HG03159 (cell line): ENCODE data around the gene CSKMT.
A peak's percentile ranks its signal among the peaks of the same experiment; 100 is the strongest.
"Not testable (repeated sequence)": the region's sequence is repeated elsewhere in the genome, so short reads cannot be mapped to it uniquely, and the experiment has no call there.

ENCODE experiments used
- ATAC-seq: cut with Tn5 transposase; IDR thresholded peaks from one replicate; pipeline ENCODE4 v1.9.1; 2021; ENCODE audit warnings: mild to moderate bottlenecking, moderate library complexity; ENCODE audit not compliant: unreplicated experiment

CSKMT gene

GRCh38 chr11:62687508-62688396, 22.6 kb downstream of the CSKMT start:
- no peak for ATAC-seq

GRCh38 chr11:62688491-62688890, 23.4 kb downstream of the CSKMT start:
- ATAC-seq: no peak

- no peak for ATAC-seq
Measured at GRCh38 chr11:62689421-62690183, 24.5 kb downstream of the CSKMT start, which contains the start of gene LRRN4CL. Gene LRRN4CL, minus strand, starts transcription at chr11:62689530. Its CDS starts 1,022 bp downstream, at chr11:62688508.

DNA sequence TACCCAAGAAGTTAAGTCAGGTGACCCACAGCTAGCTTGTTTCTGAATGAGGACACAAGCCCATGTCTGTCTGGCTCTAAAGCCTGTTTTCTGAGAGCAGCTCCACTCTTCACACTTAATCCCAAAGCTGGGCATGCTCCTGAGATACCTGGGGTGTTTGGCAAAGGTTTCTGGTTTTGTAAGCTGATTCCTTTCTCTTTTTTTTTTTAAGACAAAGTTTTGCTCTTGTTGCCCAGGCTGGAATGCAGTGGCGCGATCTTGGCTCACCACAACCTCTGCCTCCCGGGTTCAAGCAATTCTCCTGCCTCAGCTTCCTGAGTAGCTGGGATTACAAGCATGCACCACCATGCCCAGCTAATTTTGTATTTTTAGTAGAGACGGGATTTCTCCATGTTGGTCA, 28.5 kb downstream of the CSKMT start:
- not testable (repeated sequence) for ATAC-seq

GRCh38 chr11:62694455-62695167, 29.5 kb downstream of the CSKMT start:
- ATAC-seq: no peak

DNA sequence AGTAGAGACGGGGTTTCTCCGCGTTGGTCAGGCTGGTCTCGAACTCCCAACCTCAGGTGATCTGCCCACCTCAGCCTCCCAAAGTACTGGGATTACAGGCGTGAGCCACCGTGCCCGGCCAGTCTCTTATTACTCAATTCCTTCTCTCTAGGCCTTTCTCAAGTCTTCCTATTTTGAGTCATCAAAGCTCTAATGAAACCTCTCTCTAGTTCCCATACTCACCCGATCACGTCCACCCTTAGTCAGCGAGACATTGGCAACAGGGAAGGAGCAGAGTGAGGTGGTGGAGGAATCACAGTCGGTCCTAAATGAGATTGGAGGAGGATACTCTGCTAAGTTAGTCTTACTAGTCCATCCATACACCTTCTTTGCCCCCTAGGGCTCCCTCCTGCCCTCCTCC, 37.1 kb downstream of the CSKMT start:
- no peak for ATAC-seq

- ATAC-seq: not testable (repeated sequence)
Measured at GRCh38 chr11:62703921-62704320, 38.8 kb downstream of the CSKMT start.

DNA sequence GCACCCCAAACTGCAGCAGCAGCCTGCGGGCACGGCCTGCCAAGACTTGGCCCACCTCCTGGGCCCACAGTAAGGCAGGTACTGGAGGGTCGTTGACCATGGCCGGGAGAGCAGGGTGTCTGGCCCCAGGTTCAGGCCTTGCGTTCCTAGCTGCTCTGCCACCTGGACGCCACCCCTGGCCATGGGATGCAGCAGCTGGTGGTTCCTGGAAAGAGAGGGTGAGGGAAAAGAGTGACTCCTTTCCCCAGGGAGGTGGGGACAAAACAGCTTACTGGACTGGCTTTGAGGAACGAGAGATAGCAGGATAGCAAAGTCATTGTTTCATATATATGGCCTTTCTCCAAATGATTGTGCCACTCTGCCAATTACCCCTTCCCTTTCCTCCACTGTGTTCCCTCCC, 40.3 kb downstream of the CSKMT start:
- ATAC-seq: no peak

DNA sequence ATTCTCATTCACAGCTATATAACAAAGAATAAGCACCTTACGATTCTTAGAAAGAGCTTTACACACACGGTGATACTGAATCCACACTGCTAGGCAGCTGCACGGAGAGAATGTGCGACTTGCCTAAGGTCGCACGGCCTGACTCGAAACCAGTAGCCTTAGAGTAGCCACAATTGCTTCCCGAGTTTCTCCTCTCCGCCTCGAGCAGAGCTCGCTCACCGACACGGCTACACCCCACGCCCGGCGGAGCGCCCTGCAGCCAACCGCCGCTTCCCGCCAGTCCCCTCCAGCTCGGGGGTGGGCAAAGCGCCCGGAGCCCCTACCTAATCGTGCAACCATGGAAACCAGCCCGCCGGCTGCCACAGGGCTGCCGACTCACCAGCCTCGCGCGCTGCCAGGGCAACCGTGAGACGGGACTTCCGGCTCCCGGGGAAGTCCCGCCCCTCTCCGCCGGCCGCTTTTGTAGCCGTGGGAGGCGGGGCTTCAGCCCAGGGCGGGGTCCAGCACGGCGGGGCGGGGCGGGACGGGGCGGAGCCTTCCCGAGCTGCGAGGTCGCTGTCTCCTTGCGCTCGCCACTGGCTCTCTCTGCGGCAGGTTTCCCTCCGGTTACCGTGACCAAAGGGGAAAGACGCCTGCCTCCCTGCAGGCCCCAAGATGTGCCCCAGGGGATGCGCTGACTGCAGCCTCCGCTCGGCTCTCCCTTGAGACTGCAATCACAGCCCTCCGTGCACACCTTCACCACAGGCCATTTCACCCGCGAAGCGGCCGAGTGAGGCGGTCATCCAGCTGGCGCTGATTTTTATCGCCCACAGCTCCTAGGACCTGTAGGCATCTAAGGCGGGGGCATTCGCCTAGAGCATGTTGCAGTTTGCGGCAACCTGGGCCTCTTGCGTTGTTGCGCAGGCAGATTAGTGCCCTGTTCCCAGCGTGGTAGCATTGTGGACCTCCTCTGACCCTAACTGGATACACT, 41.1 kb downstream of the CSKMT start:
- peak; percentile 52 for ATAC-seq

GRCh38 chr11:62706850-62707247, 41.7 kb downstream of the CSKMT start:
- ATAC-seq: no peak

DNA sequence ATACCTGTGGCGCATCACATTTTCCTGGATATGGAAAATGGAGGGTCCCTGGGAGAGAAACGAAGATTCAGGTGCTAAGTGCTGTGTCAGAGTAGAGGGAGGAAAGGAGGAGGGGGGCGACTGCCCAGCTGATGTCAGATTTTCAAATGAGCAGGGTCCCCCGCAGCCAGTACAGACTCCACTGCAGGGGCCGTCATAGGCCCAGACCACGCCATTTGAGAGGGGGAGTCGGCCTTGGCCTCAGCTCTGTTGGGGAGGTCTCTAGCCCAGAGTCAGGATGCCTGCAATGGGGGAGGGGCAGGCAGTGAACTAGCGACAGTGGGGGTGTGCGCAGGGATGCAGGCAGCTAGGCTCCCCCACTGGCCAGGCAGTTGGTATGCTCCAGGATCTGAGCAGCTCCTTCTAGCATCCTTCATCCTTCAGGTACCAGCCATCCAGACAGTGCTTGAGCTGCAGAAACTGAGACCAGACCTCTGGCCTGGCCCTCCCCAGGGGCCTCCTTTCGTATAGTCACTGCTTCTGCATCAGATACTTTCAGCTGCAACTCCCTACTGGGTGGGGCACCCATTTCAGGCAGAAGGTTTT, 42.3 kb downstream of the CSKMT start, which contains the start of the genes BSCL2 and GNG3:
BSCL2 (minus strand) TSS at position 148 of the 585 bp plus-strand sequence. CDS start 229 bp downstream, outside the sequence.
GNG3 (plus strand) TSS at position 400 of the 585 bp plus-strand sequence. CDS start 620 bp downstream, outside the sequence.
- no peak for ATAC-seq

- no peak for ATAC-seq
Measured at GRCh38 chr11:62708392-62708791, 43.3 kb downstream of the CSKMT start.

GRCh38 chr11:62708793-62709192, 43.7 kb downstream of the CSKMT start:
- ATAC-seq: no peak

GRCh38 chr11:62709247-62710000, 44.3 kb downstream of the CSKMT start:
- peak; percentile 65 for ATAC-seq

- no peak for ATAC-seq
Measured at GRCh38 chr11:62710001-62710345, 44.9 kb downstream of the CSKMT start.

DNA sequence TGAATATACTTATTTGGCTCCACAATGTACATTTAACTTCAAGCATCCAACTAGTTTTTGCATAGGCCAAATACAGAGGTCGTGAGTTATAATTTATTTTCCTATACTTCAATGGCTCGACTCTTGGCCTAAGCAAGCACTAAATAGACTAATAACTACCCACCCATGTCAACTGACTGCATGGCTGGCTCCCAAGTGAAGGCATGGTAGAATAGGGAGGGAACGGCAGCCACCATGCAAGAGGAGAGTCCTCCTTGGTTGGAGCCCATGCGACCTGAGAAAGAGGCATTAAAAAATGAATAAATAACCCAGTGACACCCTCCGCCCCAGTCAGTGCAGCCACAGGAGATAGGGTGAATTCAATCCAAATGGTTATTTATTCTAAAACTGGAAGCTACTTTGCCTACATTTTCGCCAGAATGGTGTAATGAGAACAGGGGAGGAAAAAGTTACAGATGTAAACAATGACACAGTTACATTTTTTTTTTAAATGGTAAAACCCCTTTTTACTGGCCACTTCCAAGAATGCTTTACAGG, 47.2 kb downstream of the CSKMT start:
- ATAC-seq: no peak

GRCh38 chr11:62712861-62713260, 47.7 kb downstream of the CSKMT start:
- ATAC-seq: no peak

DNA sequence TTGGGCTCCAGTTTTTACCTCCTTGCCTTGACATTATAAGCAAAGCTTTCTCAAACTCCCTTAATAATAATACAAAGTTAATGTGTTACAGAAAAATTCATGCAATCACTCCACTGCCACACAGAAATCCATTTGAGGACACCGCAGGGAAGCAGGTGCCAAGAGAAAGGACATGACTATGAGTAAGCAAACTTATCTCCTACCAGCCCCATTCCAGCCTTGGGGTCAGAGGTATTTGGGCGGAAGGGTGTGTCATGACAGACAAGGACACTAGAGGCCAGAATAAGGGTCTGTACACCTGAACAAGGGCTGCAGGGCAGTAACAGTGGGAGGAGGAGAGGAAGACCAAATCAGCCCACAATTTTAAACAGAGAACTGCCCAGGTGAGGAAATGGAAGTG, 48.2 kb downstream of the CSKMT start:
- ATAC-seq: no peak
